GM19193 (cell line): ENCODE results near the gene LPCAT2.

Source experiments
- POLR2A ChIP-seq: IDR thresholded peaks from 4 replicates; pipeline ENCODE4 v1.6.1; 2011; ENCODE audit not compliant: insufficient read depth, insufficient read length; ENCODE audit errors: extremely low read depth

The LPCAT2 gene

DNA sequence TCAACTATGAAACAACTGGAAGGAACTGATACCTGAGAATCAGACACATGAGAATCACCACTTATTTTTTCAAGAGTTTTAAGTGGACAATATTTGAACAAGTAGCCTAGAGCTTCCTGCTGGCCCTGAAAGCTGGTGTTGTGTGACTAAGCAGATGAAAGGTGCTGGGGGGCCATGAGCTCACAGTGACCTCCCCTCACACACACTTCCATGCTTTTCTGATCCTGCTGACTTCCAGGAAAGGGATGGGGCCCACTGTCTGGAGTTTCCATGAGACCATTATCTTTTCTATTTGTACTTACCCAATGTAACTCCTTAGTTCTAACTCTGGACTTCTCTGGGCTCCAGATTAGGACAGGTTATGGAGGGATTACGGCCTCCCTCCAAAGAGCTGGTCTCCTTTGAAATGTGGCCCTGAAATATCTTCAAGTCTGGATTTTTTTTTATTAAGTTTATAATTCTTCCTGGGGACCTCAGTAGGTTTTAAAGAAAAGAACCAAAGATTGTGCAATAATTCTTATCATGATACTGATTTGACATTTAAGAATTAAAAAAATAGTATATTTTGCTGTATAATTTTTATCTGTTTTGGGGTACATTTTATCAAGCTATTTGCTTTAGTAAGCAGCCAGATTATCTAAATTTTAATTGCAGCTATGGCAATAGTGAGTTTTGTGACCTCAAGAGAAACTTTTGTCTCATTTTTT lies 62.5 kb downstream of the LPCAT2 start:
- no peak for TF ChIP-seq POLR2A

DNA sequence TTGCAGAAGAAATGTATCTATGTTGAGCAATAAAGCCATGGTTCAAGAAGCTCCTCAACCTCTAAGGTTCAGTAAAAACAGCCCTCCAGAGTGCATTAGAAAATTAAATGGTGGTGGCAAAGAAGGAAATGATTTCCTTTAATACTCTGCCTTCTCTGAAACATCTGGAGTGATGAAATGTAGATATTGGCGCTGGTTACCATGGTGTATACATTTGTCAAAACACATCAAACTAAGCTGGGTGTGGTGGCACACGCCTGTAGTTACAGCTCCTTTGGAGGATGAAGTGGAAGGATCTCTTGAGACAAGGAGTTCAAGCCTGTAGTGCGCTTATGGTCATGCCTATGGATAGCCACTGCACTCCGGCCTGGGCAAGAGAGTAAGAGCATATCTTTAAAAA lies 63.6 kb downstream of the LPCAT2 start:
- no peak for TF ChIP-seq POLR2A

DNA sequence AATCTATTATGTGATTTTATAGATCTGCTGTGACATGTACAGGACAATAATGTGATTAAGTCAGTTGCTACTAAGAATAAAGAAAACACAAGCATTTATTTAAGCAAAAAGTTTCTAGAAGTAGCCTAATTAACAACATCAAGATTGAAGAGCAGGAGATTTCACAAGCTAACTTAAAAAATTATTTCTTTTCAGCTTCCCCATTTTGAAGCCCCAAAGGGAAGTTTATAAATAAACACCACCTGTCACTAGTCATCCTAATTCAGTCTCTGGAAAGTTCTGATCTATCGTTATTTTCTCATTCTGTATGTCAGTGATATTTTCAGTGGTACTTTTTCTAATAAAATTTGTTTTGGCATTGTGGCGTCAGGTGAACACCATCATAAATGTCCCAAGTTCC lies 65.9 kb downstream of the LPCAT2 start:
- TF ChIP-seq POLR2A = no peak

DNA sequence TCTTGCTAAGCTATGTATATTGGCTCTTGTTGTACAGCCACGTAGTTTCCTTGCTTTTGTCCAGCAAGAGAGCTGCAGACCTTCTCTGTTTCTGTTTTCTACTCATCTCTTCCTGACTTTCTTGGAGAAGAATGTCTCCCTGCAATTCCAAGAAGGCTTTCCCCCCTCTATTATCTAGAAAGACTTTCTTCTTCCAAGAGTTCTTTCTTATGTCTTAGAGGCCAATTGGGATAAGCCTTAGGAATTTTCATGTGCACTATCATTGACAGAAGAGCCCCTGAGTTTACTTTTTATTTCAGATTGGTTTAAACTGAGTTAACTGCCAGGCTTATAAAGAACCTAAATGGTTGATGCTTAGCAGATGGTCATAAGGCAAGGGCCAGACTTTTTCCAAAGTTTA lies 66.6 kb downstream of the LPCAT2 start:
- TF ChIP-seq POLR2A = no peak

DNA sequence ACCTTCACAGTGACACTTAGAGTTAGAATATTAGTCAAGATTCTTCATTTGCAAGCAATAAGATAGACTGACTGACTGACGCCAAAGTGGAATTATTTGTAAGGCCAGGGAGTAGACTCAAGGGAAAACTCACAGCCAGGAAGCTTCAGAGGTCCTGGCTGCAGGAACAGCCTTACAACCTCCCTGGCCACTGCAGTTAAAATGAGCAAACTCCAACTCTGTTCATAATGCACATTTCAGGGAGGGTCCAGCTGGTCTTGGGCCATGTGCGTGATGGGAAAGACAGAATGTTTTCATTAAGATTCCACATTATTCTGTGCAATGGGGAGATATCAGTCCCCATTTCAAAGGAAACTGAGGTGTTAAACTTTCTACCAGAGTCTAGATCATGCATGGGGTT lies 67.5 kb downstream of the LPCAT2 start:
- TF ChIP-seq POLR2A = no peak

DNA sequence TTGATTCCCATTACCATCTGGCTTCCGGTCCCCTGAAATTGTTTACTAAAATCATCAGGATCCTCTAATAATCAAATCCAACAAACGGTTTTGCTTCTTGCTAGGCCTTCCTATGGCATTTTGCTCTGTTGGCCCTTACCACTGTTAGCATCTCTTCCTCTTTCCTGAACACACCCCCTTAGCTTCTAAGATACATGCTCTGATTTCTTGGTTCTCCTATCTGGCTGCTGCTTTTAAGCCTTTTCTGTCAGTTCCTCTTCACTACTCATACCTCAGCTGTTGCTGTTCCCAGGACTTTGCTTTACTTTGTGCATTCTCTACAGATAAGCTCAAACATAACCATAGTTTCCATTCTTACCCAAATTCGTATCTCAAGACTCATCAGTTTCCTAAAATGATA lies 69.0 kb downstream of the LPCAT2 start:
- no peak for TF ChIP-seq POLR2A

DNA sequence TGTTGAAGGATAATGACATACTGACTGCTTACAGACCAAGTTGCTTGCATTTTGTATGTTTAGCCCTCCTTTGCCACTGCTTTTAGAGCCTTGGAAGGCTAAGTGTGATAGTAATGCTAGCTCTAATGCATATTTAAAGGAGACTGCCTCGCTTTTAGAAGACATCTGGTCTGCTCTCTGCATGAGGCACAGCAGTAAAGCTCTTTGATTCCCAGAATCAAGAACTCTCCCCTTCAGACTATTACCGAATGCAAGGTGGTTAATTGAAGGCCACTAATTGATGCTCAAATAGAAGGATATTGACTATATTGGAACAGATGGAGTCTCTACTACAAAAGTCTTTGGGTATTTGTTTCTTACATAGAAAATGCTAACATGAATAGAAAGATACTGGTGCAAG lies 76.8 kb downstream of the LPCAT2 start:
- no peak for TF ChIP-seq POLR2A

DNA sequence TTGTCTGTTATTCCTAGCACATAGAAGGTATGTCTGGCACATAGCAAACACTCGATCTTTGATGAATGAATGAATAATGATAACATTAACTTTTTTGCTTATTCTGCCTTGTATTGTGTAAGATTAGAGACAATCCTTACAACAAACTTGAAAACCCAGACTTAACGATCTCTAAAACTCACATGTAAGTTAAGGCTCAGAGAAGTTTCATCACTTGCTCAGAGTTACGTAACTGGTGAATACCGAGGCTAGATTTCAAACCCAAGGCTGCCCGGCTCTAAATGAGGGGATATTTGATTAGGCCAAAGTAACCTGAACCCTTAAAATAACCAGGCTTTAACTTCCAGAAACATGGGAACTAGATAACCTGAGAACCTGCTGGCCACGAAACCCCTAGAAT lies 79.9 kb downstream of the LPCAT2 start:
- no peak for TF ChIP-seq POLR2A

DNA sequence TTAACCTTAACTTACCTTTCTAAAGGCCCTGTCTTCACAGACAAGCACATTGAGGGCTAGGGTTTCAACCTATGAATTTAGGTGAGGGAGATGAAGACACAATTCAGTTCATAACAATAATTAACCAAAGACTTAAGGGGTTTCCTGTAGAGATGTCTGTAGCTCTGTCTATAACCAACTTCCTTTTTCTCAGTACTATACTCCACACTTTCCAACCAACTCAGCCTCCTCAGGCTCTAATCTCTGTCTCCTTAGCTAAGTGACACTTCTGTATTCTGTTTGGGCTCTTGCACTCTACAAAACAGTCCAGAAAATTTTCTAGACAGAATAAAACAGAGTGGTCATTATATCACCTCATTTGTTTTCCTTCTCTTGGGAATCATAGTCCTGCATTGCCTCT lies 83.4 kb downstream of the LPCAT2 start:
- no peak for TF ChIP-seq POLR2A

DNA sequence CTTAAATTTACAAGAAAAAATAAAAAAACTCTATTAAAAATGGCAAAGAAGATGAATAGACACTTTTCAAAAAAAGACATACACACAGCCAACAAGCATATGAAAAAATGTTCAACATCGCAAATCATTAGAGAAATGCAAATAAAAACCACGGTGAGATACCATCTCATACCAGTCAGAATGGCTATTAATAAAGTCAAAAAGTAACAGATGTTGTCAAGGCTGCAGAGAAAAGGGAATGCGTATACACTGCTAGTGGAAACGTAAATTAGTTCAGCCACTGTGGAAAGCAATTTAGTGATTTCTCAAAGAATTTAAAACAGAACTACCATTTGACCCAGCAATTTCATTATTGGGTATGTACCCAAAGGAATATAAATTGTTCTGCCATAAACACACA lies 89.1 kb downstream of the LPCAT2 start:
- no peak for TF ChIP-seq POLR2A

DNA sequence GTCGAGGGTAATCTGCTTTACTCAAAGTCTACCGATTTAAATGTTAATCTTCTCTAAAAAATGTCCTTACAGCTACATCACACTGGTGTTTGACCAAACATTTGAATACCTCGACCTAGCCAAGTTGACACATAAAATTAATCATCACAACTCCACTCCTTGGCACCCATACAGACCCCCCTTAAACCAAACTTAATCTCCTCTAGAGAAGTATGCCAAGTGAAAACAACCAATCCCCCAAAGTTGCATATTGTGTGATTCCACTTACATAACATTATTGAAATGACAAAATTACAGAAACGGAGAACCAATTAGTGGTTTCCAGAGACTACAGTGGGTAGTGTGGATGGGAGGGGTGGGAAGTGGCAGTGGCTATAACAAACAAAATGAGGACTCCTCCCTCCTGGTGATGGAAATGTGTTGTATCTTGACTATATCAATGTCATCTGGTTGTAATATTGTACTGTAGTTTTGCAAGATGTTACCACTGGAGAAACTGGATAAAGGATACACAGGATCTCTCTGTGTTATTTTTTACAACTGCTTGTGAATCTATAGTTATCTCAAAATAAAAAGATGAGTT lies 97.0 kb downstream of the LPCAT2 start:
- no peak for TF ChIP-seq POLR2A

DNA sequence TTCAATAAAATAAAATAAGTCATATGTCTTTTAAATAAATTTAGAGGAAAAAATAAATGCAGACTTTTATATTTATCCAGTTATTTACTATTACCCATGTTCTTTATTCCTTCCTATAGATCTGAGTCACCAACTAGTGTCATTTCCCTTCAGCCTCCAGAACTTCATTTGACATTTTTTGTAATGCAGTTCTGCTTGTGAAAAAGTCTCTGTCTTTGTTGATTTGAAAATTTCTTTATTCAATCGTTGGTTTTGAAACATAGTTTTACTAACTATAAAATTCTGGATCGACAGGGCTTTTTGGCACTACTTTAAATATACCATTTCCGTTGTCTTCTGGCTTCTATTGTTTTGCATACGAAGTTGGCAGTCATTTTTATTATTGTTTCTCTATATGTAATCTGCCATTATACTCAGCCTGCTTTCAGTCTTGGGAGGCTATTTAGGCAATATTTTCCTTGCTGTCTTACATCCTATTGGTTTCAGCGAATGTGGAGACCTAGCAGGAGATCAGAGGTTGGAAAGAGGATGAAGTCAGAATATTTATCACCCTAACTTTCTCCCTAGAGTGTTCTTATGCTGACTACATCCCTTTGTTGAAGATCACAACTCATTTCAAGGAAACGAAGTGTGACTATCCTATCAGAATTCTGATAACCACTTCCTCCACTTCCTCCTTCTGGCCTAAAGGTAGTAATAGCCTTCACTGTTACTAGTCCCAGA lies 104.9 kb downstream of the LPCAT2 start:
- no peak for TF ChIP-seq POLR2A

DNA sequence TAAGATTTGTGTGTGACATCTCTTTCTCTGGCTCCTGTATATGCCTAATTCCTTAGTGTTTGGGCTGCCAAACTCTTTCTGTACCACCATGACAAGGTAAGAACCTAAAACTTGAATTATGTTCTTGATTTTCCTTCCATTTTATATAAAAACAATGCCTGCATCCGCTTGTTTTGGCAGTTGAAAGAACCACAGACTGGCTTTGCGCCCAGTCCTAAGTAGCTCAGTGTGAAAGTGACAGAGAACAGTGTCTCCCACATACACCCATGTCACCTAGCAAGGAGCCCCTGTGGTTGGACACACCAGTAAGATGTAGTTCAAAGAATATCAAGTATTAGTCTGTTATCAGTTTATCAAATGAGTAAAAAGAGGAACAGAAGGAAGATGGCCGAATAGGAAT lies 106.2 kb downstream of the LPCAT2 start:
- no peak for TF ChIP-seq POLR2A

DNA sequence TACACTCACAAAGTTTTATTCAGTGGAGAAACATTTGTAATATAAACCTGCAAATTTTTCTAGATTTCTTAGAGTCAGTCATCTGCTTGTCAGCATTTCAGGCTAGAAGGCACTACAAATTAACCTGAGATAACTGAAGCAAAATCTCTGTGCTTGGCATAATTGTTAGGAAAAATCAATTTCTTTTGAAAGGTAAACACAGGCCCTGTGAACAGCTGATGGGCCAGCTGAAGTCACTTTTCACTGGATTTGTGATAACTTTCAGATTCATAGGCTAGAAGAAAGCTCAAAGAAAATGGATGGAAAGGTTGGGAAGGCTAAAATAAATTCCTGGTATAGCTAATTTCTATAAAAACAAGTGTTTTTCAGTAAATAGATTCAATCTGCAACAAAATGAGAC lies 112.9 kb downstream of the LPCAT2 start:
- no peak for TF ChIP-seq POLR2A

DNA sequence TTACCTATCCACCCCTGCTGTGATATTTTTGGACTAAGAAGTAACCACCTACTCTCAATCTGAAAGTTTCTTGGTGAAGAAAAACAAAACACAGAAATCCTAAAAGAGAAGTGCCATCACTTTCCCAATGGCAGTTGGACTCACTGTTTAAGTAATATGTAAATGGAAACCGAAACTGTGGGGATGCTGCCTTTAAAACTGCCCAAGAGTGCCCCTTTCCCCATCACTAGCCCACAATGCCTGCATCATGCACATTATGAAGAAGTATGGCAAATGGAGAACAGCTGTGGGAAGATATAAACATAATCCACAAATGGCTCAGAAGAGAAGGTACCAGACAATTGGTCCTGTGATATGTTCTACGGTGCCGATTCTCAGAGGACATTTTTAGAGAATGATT lies 113.4 kb downstream of the LPCAT2 start:
- no peak for TF ChIP-seq POLR2A

DNA sequence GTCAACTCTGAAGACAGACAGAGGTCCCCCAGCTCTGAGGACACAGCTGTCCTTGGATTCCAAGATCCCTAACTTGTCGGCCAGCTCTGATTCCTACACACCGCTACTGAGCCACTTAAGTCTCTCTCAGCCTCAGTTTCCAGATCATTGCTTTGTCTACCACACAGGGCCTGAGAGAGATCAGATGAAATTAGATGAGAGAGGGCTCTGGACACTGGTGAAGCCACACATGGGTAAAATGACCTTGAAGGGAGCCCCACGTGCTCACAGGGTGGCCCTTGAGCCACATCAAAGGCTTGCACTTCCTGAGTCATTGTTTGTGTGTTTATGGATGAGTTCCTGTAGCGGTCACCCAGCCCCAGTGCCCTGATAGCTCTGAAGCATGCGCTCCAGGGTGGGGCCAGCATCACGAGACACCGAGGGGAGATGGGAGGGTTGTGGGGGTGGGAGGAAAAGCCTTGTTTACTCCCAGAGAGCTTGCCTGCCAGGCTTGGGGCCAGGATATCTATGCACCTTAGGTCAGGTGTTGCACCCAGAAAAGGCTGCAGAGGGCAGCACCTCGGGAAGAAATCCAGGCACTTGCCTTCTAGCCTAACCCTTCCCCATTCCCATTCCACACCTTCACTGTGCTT lies 114.2 kb downstream of the LPCAT2 start:
- no peak for TF ChIP-seq POLR2A

DNA sequence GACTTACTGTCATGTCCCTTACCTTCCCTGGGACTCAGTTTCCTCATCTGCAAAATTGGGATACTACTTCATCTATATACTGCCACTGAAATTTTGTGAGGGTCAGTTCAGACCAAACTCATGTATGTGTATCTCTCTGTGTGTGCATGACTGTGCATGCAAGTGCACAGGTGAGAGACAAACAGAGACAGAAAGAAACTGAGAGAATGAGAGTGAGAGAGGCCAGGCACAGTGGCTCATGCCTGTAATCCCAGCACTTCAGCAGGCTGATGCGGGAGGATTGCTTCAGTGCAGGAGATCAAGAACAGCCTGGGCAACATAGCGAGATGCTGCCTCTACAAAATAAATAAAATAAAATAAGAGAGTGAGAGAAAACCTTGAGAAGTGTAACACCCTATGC lies 114.8 kb downstream of the LPCAT2 start:
- no peak for TF ChIP-seq POLR2A

DNA sequence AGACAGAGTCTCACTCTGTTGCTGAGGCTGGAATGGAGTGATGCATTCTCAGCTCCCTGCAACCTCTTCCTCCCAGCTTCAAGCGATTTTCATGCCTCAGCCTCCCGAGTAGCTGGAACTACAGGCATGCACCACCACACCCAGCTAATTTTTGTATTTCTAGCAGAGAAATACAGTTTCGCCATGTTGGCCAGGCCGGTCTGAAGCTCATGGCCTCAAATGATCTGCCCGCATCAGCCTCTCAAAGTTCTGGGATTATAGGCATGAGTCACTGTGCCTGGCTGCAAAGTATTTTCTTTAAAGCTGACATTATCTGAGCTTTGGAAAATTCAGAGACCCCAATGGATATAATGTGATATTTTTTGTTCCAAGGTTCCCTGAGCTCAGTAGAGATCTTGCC lies 115.8 kb downstream of the LPCAT2 start:
- no peak for TF ChIP-seq POLR2A
